Stimulated activated naive CD8-positive, alpha-beta T cell treated with anti-CD3 and anti-CD28 coated beads, Interleukin-15, Interleukin-2, amounts not matched to agents 100 ng/mL and 50 ng/mL, for 24 hours (primary cell): ENCODE measurements around the gene LRCH3.
"Not testable (repeated sequence)": the region's sequence is repeated elsewhere in the genome, so short reads cannot be mapped to it uniquely, and the experiment has no call there.

ENCODE experiments used
- H3K27ac Mint-ChIP-seq: one replicate; pipeline ENCODE4 v1.8.0; 2021; ENCODE audit warnings: mild to moderate bottlenecking, mixed read lengths
- H3K27me3 Mint-ChIP-seq: one replicate; pipeline ENCODE4 v1.8.0; 2021; ENCODE audit warnings: mixed read lengths
- H3K36me3 Mint-ChIP-seq: one replicate; pipeline ENCODE4 v1.8.0; 2021; ENCODE audit warnings: low read depth, mixed read lengths
- H3K4me1 Mint-ChIP-seq: one replicate; pipeline ENCODE4 v1.8.0; 2021; ENCODE audit warnings: low read depth, mixed read lengths
- H3K4me3 Mint-ChIP-seq: one replicate; pipeline ENCODE4 v1.8.0; 2021; ENCODE audit warnings: mild to moderate bottlenecking, mixed read lengths
- H3K9me3 Mint-ChIP-seq: one replicate; pipeline ENCODE4 v1.8.0; 2021; ENCODE audit warnings: mixed read lengths

Gene LRCH3

DNA sequence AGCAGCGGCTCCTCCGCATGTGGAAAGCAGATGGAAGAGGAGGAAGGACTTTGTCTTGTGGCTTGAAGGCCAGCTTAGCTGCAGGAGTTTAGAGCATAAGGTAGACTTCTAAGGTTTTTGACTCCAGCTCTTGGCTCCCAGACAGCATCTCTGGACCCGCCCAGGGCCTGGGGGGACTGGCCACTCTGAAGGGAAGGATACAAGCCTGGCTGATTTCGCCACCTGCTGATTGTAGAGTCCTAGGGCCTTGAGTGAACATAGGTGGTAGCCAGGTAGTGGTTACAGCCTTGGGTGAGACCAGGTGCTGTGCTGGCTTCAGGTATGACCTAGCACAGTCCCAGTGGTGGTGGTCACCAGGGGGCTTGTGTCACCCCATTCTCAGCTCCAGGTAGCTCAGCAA lies 110.6 kb downstream of the LRCH3 start:
- H3K27ac Mint-ChIP-seq = no peak overlapping the region
- no peaks in the 10 kb centered on the region for H3K9me3 Mint-ChIP-seq
- H3K4me1 Mint-ChIP-seq = peaks cover 19% of the 10 kb centered on the region
- H3K4me3 Mint-ChIP-seq = no peak overlapping the region
- no peaks in the 10 kb centered on the region for H3K36me3 Mint-ChIP-seq
- H3K27me3 Mint-ChIP-seq = no peaks in the 10 kb centered on the region

DNA sequence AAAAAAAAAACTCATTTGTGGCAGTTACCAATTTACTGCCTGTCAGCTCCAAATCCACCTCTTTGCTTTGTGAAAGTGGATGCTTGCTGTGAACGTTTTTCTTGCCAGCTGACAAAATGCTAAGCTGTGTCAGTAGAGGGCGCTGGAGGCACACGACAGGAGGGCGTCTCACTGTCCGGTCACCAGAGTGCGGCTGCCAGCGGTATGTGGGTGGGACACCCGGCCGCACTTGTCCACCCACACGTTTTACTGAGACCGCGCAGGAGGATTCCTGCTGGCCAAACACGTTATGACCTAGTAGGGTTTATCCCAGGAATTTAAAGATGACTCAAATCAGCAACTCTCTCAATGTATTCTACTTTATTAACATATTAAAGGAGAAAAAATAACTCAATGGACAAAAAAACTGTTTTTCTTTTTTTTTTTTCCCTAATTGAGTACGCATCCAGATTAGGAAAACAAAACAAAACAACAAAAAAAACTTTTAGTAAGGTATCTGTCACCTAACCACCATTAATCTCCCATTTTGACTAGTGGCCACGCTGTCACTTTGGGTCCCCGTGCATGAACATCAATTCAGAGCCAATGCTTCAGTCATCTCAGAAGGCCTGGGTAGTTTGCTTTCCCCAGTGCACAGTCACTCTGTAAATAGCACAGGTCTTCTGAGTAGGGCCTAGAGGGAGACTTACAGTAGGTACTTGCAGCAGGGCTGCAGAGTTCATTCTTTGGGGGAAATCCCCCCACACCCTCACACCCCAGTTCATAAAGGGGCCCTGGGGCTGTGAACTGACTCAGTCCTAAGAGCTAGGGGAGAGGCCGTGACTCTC lies 115.2 kb downstream of the LRCH3 start:
- peaks cover 31% of the 10 kb centered on the region for H3K4me1 Mint-ChIP-seq
- H3K27ac Mint-ChIP-seq = peak overlapping the region; percentile 89
- no peaks in the 10 kb centered on the region for H3K36me3 Mint-ChIP-seq
- H3K9me3 Mint-ChIP-seq = no peaks in the 10 kb centered on the region
- no peaks in the 10 kb centered on the region for H3K27me3 Mint-ChIP-seq
- H3K4me3 Mint-ChIP-seq = peak overlapping the region; percentile 67

DNA sequence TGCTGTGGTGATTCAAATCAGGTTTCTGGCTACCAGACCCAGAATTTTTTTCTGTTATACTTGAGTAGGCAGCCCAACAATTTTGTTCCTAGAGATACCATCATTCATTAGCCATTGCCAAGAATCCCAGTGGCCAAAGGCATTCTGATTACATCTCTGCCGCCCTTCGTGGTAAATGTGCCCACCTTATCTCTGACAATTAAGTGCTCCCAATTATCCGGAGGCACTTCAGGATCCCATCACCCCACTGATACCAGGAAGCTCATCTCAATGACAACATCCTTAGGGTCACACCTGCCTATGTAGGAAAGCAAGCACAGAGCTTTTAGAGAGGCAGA lies 115.8 kb downstream of the LRCH3 start:
- peaks cover 31% of the 10 kb centered on the region for H3K4me1 Mint-ChIP-seq
- peak overlapping the region; percentile 89 for H3K27ac Mint-ChIP-seq
- no peak overlapping the region for H3K4me3 Mint-ChIP-seq
- no peaks in the 10 kb centered on the region for H3K36me3 Mint-ChIP-seq
- H3K27me3 Mint-ChIP-seq = no peaks in the 10 kb centered on the region
- H3K9me3 Mint-ChIP-seq = no peaks in the 10 kb centered on the region

DNA sequence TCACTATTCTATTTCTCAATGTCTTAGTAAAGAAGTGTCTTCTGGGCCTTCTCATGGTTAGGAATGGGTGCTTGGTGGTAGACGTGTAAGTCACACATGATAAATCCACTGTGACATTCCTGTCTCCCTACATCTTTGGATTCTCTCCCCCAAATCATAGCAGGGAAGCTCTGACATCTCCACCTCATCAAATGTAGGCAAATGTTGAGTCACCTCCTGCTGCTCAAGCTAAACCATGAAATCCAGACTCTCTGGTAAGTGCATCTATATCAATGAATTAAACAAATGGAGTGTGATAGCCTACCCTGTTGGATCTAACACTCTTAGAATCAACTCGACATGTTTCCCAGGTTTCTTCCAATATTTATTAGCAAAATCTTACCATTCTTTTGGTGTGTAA lies 116.1 kb downstream of the LRCH3 start:
- peaks cover 31% of the 10 kb centered on the region for H3K4me1 Mint-ChIP-seq
- peak overlapping the region; percentile 11 for H3K4me3 Mint-ChIP-seq
- peak overlapping the region; percentile 89 for H3K27ac Mint-ChIP-seq
- H3K27me3 Mint-ChIP-seq = no peaks in the 10 kb centered on the region
- H3K9me3 Mint-ChIP-seq = no peaks in the 10 kb centered on the region
- H3K36me3 Mint-ChIP-seq = no peaks in the 10 kb centered on the region

DNA sequence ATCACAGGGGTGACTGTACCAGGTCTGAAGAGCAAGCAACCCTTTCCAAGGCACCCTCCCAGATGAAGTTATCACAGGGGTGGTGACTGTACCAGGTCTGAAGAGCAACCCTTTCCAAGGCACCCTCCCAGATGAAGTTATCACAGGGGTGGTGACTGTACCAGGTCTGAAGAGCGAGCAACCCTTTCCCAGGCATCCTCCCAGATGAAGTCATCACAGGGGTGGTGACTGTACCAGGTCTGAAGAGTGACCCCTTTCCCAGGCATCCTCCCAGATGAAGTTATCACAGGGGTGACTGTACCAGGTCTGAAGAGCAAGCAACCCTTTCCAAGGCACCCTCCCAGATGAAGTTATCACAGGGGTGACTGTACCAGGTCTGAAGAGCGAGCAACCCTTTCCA lies 117.5 kb downstream of the LRCH3 start:
- not testable (repeated sequence) for H3K9me3 Mint-ChIP-seq, H3K4me3 Mint-ChIP-seq, H3K27ac Mint-ChIP-seq, H3K36me3 Mint-ChIP-seq, H3K27me3 Mint-ChIP-seq
- H3K4me1 Mint-ChIP-seq = peaks cover 31% of the 10 kb centered on the region

DNA sequence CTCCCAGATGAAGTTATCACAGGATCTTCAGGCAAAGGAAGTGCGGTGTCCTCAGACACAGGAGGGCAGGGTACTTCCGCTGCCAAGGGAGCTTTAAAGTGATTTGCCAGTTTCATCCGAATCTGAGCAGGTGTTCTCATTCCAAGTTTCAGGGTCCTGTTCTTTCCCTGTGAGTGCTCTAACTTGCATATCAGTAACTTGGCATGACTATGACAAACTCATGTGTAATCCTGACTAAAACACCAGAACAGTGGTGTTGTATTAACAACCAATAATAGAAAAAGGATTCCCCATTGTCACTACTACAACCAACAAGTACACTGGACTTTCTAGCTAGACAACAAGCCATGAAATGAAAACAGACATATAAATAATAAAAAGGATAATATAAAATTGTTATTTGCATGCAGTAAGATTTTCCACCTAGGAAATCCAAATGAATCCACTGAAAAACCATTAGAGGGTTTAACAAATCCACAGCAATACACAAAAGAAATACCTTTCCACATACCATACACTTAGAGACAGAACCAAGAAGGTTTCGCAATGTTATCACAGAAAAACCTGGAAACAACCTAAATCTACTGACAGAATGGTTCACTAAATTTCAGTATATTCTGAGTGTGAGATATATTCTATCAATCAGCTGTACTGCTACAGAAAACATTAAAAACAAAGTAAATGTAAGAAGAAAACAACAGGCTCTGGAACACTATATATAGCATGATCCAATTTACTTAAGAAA lies 118.1 kb downstream of the LRCH3 start:
- Mint-ChIP-seq H3K4me3 (no peak overlapping the region), H3K9me3 (no peaks in the 10 kb centered on the region), H3K27me3 (no peaks in the 10 kb centered on the region), H3K4me1 (peaks cover 31% of the 10 kb centered on the region), H3K36me3 (no peaks in the 10 kb centered on the region), H3K27ac (no peak overlapping the region)

DNA sequence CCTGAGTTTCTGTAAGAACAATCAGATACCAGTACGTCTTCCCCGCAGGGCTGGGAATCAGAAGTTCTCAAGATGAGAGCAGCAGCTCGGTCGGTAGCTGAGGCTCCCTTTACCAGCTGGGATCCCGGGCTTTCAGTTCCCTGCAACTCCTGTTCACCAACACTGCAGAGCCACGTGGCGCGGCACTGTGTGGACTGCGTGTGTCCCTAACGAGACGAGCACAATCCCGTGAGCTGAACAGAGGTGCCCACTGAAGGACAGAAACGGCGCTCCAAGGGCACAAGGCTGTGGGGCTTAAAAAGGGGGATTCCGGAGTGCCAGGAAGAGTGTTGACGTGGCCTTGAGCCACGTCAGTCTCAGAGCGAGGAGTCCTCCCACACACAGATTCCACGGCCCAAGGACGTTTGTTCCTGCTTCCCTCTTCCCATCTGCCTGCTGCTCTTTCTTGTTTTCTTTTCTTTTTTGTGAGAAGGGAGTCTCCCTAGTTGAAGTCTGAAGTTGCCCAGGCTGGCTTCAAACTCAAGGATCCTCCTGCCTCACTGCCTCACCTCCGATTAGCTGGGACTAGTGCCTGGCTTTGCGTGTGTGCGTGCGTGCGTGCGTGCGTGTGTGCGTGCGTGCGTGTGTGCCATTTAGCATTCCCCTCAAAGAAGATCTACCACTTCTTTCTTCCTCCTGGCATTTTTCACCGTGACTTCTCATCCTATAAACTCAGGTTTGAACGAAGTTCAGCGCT lies 121.9 kb downstream of the LRCH3 start:
- H3K36me3 Mint-ChIP-seq = no peaks in the 10 kb centered on the region
- H3K4me3 Mint-ChIP-seq = peak overlapping the region; percentile 59
- H3K4me1 Mint-ChIP-seq = no peaks in the 10 kb centered on the region
- H3K27me3 Mint-ChIP-seq = no peaks in the 10 kb centered on the region
- no peaks in the 10 kb centered on the region for H3K9me3 Mint-ChIP-seq
- H3K27ac Mint-ChIP-seq = no peak overlapping the region

DNA sequence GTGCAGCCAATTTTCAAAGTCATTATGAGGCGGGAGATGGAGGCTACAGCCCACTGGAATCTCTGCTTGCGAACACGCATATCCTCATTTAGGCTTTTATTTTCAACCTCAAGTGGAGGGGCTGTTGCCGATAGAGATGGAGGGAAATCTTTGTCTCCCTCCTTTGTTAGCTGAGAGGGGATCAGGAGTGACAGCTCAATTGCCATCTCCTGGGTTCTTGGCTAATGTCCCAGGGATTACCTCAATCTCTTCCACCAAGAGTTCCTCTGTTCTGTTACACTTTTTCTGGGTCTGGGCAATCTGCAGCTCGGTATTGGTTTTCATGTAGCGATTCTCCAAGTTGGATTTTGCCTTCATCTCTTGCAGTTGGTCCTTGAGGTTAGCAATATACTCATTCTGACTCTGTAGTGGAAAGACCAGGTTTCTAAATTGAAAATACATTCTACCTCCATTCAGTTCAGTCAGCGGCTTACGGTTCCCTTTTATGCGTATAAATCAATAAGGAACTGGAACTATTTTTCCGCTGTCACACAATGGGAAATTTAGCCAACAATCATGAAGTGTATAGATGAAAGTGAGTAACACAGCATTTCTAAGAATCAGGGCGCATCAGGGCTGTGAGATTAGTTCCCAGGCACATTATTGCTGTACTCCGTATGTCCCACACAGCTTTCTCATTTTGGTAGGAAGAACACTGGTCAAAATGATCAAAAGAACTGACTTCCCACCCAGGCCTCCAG lies 122.8 kb downstream of the LRCH3 start:
- no peaks in the 10 kb centered on the region for H3K36me3 Mint-ChIP-seq
- no peaks in the 10 kb centered on the region for H3K9me3 Mint-ChIP-seq
- H3K27me3 Mint-ChIP-seq = no peaks in the 10 kb centered on the region
- H3K4me1 Mint-ChIP-seq = no peaks in the 10 kb centered on the region
- no peak overlapping the region for H3K4me3 Mint-ChIP-seq
- peak overlapping the region; percentile 38 for H3K27ac Mint-ChIP-seq

DNA sequence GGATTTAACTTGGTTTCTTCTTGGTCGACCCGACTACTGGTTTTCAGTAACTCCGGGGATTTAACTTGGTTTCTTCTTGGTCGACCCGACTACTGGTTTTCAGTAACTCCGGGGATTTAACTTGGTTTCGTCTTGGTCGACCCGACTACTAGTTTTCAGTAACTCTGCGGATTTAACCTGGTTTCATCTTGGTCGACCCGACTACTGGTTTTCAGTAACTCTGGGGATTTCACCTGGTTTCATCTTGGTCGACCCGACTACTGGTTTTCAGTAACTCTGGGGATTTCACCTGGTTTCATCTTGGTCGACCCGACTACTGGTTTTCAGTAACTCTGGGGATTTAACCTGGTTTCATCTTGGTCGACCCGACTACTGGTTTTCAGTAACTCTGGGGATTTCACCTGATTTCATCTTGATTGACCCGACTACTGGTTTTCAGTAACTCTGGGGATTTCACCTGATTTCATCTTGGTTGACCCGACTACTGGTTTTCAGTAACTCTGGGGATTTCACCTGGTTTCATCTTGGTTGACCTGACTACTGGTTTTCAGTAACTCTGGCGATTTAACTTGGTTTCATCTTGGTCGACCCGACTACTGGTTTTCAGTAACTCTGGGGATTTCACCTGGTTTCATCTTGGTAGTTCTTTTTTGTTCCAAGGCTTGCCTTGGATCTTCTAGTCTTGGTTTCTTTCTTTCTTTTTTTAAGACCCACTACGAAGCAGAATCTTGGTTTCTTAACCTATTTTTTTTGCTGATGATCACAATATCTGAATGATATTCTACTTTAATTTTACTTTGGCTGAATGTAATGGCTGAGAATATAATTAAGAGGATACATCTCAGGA lies 130.6 kb downstream of the LRCH3 start:
- H3K27ac Mint-ChIP-seq, H3K27me3 Mint-ChIP-seq, H3K9me3 Mint-ChIP-seq, H3K4me3 Mint-ChIP-seq, H3K4me1 Mint-ChIP-seq: not testable (repeated sequence)
- H3K36me3 Mint-ChIP-seq = peaks cover 12% of the 10 kb centered on the region

DNA sequence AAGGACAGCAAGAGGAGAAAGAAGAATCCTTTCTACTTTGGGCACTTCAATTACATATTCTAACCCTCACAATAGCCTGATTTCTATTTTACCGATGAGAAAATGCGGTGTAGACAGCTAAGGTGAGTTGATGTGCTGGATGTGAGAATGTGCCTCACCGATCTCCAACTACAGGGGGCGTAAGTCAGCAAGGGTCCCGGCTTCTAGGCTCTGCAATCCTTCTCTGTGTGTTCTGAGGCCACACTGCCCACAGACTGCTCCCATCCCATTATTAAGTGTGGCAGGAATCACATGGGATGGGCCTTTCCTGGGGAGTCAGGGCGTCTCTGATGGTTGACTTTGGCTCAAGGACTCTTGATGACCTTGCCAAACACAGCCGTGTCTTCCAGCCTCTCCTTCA lies 135.4 kb downstream of the LRCH3 start:
- H3K27me3 Mint-ChIP-seq = no peaks in the 10 kb centered on the region
- H3K36me3 Mint-ChIP-seq = peaks cover 26% of the 10 kb centered on the region
- H3K9me3 Mint-ChIP-seq = no peaks in the 10 kb centered on the region
- peaks cover 5% of the 10 kb centered on the region for H3K4me1 Mint-ChIP-seq
- no peak overlapping the region for H3K27ac Mint-ChIP-seq
- no peak overlapping the region for H3K4me3 Mint-ChIP-seq

DNA sequence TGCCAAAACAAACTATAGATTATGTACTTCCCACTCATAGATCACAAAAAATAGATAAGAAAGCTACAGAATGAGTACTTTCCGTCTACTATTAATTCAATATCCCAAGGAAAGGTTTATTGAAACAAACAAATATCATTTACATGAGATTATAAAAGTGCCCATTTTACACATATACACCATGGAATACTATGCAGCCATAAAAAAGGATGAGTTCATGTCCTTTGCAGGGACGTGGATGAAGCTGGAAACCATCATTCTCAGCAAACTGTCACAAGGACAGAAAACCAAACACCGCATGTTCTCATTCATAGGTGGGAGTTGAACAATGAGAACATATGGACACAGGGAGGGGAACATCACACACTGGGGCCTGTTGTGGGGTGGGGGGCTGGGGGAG lies 136.5 kb downstream of the LRCH3 start:
- not testable (repeated sequence) for H3K27ac Mint-ChIP-seq, H3K27me3 Mint-ChIP-seq, H3K4me3 Mint-ChIP-seq, H3K9me3 Mint-ChIP-seq, H3K4me1 Mint-ChIP-seq
- peaks cover 21% of the 10 kb centered on the region for H3K36me3 Mint-ChIP-seq

DNA sequence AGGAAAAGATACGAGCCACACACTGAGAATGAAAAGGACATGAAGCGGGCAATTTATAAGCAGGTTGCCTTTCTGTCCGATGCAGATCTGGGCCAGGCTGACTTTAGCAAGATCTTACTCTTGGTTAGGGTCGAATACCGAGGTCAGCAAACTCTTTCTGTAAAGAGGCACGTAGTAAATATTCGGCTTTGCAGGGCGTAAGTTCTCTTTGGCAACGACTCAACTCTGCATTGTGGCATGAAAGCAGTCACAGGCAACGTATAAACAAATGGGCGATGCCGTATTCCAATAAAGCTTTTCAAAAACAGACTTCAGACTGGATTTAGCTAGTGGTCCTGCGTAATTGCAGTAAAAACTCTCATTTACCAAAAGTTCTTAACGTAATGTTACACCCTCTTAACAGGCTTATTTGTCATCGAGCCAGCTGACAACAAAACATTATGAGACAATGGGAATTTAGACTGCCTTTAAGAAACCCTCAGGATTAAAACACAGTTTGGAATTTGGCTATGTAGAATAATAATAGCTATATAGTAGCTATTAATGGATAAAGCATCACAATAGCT lies 145.8 kb downstream of the LRCH3 start:
- Mint-ChIP-seq H3K27ac (no peak overlapping the region), H3K9me3 (no peaks in the 10 kb centered on the region), H3K4me1 (peaks cover 4% of the 10 kb centered on the region), H3K27me3 (no peaks in the 10 kb centered on the region), H3K36me3 (peaks cover 5% of the 10 kb centered on the region), H3K4me3 (no peak overlapping the region)
